Breast epithelium (tissue), 3 donors: Measurements from ENCODE around the gene FAM53A.

Experiments used
- POLR2A ChIP-seq: fragments of 450-650 bp; IDR thresholded peaks from one replicate; pipeline ENCODE4 v1.6.1; 2016; ENCODE audit warnings: antibody characterized with exemption, mild to moderate bottlenecking, moderate library complexity
- TF ChIP-seq, protein P1 (sequence below), 3 donors: fragments of 450-650 bp; IDR thresholded peaks; one replicate each; pipeline ENCODE4 v1.5.1; 2016 to 2017; ENCODE audit warnings: antibody characterized with exemption in 3 of 3, mild to moderate bottlenecking in 3 of 3, moderate library complexity in 3 of 3

DNA sequence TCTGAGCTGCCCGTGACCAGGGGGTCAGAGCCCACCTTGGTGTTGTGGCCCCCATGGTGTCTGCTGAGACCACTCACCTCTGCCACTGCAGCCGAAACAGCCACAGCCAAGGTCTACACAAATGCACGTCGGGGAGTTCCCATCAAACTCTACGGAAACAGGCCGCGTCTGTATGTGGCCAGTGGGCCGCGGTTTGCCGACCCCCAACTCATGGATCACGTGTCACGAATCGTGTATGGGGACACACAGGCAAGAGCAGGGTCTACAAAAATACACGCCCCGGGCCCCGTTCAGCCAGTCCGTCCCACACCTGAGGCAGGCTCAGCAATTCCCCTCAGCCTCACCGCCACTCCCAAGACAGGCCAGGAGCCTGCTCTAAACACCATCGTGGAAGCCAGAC, 53.8 kb downstream of the FAM53A start:
- TF ChIP-seq, protein P1, sequence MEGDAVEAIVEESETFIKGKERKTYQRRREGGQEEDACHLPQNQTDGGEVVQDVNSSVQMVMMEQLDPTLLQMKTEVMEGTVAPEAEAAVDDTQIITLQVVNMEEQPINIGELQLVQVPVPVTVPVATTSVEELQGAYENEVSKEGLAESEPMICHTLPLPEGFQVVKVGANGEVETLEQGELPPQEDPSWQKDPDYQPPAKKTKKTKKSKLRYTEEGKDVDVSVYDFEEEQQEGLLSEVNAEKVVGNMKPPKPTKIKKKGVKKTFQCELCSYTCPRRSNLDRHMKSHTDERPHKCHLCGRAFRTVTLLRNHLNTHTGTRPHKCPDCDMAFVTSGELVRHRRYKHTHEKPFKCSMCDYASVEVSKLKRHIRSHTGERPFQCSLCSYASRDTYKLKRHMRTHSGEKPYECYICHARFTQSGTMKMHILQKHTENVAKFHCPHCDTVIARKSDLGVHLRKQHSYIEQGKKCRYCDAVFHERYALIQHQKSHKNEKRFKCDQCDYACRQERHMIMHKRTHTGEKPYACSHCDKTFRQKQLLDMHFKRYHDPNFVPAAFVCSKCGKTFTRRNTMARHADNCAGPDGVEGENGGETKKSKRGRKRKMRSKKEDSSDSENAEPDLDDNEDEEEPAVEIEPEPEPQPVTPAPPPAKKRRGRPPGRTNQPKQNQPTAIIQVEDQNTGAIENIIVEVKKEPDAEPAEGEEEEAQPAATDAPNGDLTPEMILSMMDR (IDR thresholded peaks at IDR 0.05) = no peak
- TF ChIP-seq POLR2A = no peak
